Liver (tissue), 9 donors: ENCODE measurements around the gene HPDL. TPM values are rescaled to one million over a fixed set of nuclear protein-coding genes. Genes with fewer than 3 reads are reported as not detected.

Experiments
- DNase-seq: peaks from one replicate; pipeline ENCODE4 v3.0.0-alpha.2; 2017; ENCODE audit warnings: low spot score
- H3K27ac ChIP-seq, 2 donors: one replicate each; pipeline ENCODE4 v1.7.0; 2013; ENCODE audit warnings: inconsistent platforms in 2 of 2, low read length in 2 of 2, control low read depth in 1 of 2, low read depth in 1 of 2, mild to moderate bottlenecking in 1 of 2
- H3K27me3 ChIP-seq, 4 donors: one replicate each; pipeline versions ENCODE4 v1.6.1 to v1.7.0; 2013; ENCODE audit warnings: low read length in 3 of 4, inconsistent platforms in 1 of 4, mild to moderate bottlenecking in 1 of 4, moderate library complexity in 1 of 4; ENCODE audit not compliant: control insufficient read depth in 4 of 4, insufficient read depth in 4 of 4
- H3K36me3 ChIP-seq, 4 donors: one replicate each; pipeline versions ENCODE4 v1.6.1 to v1.7.0; 2013; ENCODE audit warnings: low read length in 3 of 4, mild to moderate bottlenecking in 3 of 4, low read depth in 1 of 4, moderate library complexity in 1 of 4; ENCODE audit not compliant: control insufficient read depth in 4 of 4, insufficient read depth in 3 of 4
- H3K4me1 ChIP-seq, 4 donors: one replicate each; pipeline versions ENCODE4 v1.6.1 to v1.7.0; 2013; ENCODE audit warnings: low read length in 3 of 4, mild to moderate bottlenecking in 3 of 4, moderate library complexity in 1 of 4; ENCODE audit not compliant: control insufficient read depth in 4 of 4, insufficient read depth in 4 of 4
- H3K4me3 ChIP-seq, 3 donors: one replicate each; pipeline versions ENCODE4 v1.6.1 to v1.7.0; 2013; ENCODE audit warnings: low read length in 3 of 3, control low read depth in 1 of 3, low read depth in 1 of 3, mild to moderate bottlenecking in 1 of 3
- H3K9ac ChIP-seq, 2 donors: one replicate each; pipeline ENCODE4 v1.7.0; 2013; ENCODE audit warnings: low read length in 2 of 2, mild to moderate bottlenecking in 2 of 2, moderate library complexity in 2 of 2, control low read depth in 1 of 2, low read depth in 1 of 2
- H3K9me3 ChIP-seq, 4 donors: one replicate each; pipeline versions ENCODE4 v1.6.1 to v1.7.0; 2013; ENCODE audit warnings: low read length in 3 of 4; ENCODE audit not compliant: control insufficient read depth in 4 of 4
- ATF3 ChIP-seq: IDR thresholded peaks from 2 replicates; pipeline ENCODE4 v1.6.1; 2016; ENCODE audit warnings: antibody characterized with exemption
- CTCF ChIP-seq: fragments of 150-350 bp; IDR thresholded peaks from 2 replicates; pipeline ENCODE4 v1.5.1; 2017; ENCODE audit warnings: improper control_type of control experiment, low read depth, low read length; ENCODE audit not compliant: missing input control
- EGR1 ChIP-seq, 2 donors: IDR thresholded peaks; 2 replicates each; pipeline ENCODE4 v1.6.1; 2016 to 2018; ENCODE audit warnings: antibody characterized with exemption in 2 of 2, low read depth in 2 of 2
- FOXA2 ChIP-seq: IDR thresholded peaks from 2 replicates; pipeline ENCODE4 v1.6.1; 2016; ENCODE audit warnings: antibody characterized with exemption
- GABPA ChIP-seq, 2 donors: IDR thresholded peaks in 1 of 2; conservative IDR thresholded peaks in 1 of 2; 2 replicates each; pipeline ENCODE4 v1.6.1; 2016; ENCODE audit warnings: antibody characterized with exemption in 2 of 2, mild to moderate bottlenecking in 1 of 2, moderate library complexity in 1 of 2
- HNF4A ChIP-seq, 2 donors: conservative IDR thresholded peaks; 2 replicates each; pipeline ENCODE4 v1.6.1; 2016; ENCODE audit warnings: antibody characterized with exemption in 2 of 2, mild to moderate bottlenecking in 2 of 2
- HNF4G ChIP-seq: IDR thresholded peaks from 2 replicates; pipeline ENCODE4 v1.6.1; 2016; ENCODE audit warnings: antibody characterized with exemption
- JUND ChIP-seq, 2 donors: IDR thresholded peaks; 2 replicates each; pipeline ENCODE4 v1.6.1; 2016; ENCODE audit warnings: antibody characterized with exemption in 2 of 2
- NR2F2 ChIP-seq: IDR thresholded peaks from 2 replicates; pipeline ENCODE4 v1.6.1; 2016; ENCODE audit warnings: antibody characterized with exemption
- RAD21 ChIP-seq, 2 donors: IDR thresholded peaks; 2 replicates each; pipeline ENCODE4 v1.6.1; 2016; ENCODE audit warnings: antibody characterized with exemption in 2 of 2, mild to moderate bottlenecking in 2 of 2
- REST ChIP-seq: IDR thresholded peaks from 2 replicates; pipeline ENCODE4 v1.6.1; 2016; ENCODE audit warnings: antibody characterized with exemption, mild to moderate bottlenecking
- RXRA ChIP-seq, 2 donors: IDR thresholded peaks; 2 replicates each; pipeline ENCODE4 v1.6.1; 2017 to 2018; ENCODE audit warnings: antibody characterized with exemption in 2 of 2, mild to moderate bottlenecking in 1 of 2
- SP1 ChIP-seq: IDR thresholded peaks from 2 replicates; pipeline ENCODE4 v1.6.1; 2018; ENCODE audit warnings: antibody characterized with exemption, mild to moderate bottlenecking
- TAF1 ChIP-seq: conservative IDR thresholded peaks from 2 replicates; pipeline ENCODE4 v1.6.1; 2016; ENCODE audit warnings: antibody characterized with exemption, mild to moderate bottlenecking
- YY1 ChIP-seq: IDR thresholded peaks from 2 replicates; pipeline ENCODE4 v1.6.1; 2016; ENCODE audit warnings: antibody characterized with exemption, mild to moderate bottlenecking
- ZBTB33 ChIP-seq: IDR thresholded peaks from 2 replicates; pipeline ENCODE4 v1.6.1; 2016; ENCODE audit warnings: antibody characterized with exemption
- WGBS: extraction: QIAGEN DNeasy Blood & Tissue Kit; methylation state at CpG from one replicate; pipeline ENCODE4 v1.1.7; 2013; 5-methylcytosine and 5-hydroxymethylcytosine counted together
- polyA plus RNA-seq, 2 donors: library from polyadenylated mRNA; stranded (reverse) in 1 of 2; unstranded in 1 of 2; fragments of 200-250 nt in 1 of 2; fragments of >200 nt in 1 of 2; fragmentation: Nextera tagmentation in 1 of 2; extraction: Ambion mirVana in 1 of 2; gene quantifications; one replicate each; pipeline versions ENCODE4 v1.2.1 to v1.2.3, GENCODE V29; 2013 to 2015
- total RNA-seq, 2 donors: library from RNA; depleted of rRNA; stranded (reverse); fragments of >200 nt; gene quantifications; one replicate each; pipeline ENCODE4 v1.2.3, GENCODE V29; 2014
- donor health status: healthy.
- donor health status: healthy.
- donor health status: healthy.
- donor health status: healthy.
- donor health status: healthy.

Gene HPDL
- total and polyA plus RNA-seq, 4 donors, result 0.09 to 5.2 (median 0.15) TPM; not detected in 1

- H3K27ac ChIP-seq, result no peak overlapping the region
- no peak overlapping the region for H3K4me3 ChIP-seq
- no peak for DNase-seq
- H3K9ac ChIP-seq, result no peak overlapping the region
- peaks cover 6 to 49% (median 23%) of the 10 kb centered on the region in 4 donors for H3K36me3 ChIP-seq
- WGBS, result 92% methylated on average over 13 of the region's 13 CpGs
- H3K27me3 ChIP-seq, result no peaks in the 10 kb centered on the region
- peaks cover 3 to 26% (median 24%) of the 10 kb centered on the region in 4 donors for H3K4me1 ChIP-seq
- no peak for TF ChIP-seq EGR1 (IDR thresholded peaks at IDR 0.05; ENCODE audit: low read depth in 2 of 2)
- no peak for TF ChIP-seq ATF3
- TF ChIP-seq NR2F2, result no peak
- TF ChIP-seq RXRA (IDR thresholded peaks at IDR 0.05), result no peak
- TF ChIP-seq YY1, result no peak
- TF ChIP-seq TAF1, result no peak
- no peak for TF ChIP-seq JUND (IDR thresholded peaks at IDR 0.05)
- TF ChIP-seq FOXA2, result no peak
- no peak for TF ChIP-seq GABPA (IDR thresholded peaks at IDR 0.05 in 1 of 2, conservative IDR thresholded peaks at IDR 0.05 in 1 of 2)
- TF ChIP-seq ZBTB33, result no peak
- no peak for TF ChIP-seq REST
- no peak for TF ChIP-seq RAD21 (IDR thresholded peaks at IDR 0.05)
- no peak for TF ChIP-seq HNF4G
- no peaks in the 10 kb centered on the region for H3K9me3 ChIP-seq
These were observed 18.3 kb downstream of the HPDL start for GRCh38 chr1:45345014-45345413.

GRCh38 chr1:45346473-45346872, 19.8 kb downstream of the HPDL start:
- no peak for TF ChIP-seq EGR1 (IDR thresholded peaks at IDR 0.05; ENCODE audit: low read depth in 2 of 2)
- no peak for TF ChIP-seq GABPA (IDR thresholded peaks at IDR 0.05 in 1 of 2, conservative IDR thresholded peaks at IDR 0.05 in 1 of 2)
- TF ChIP-seq ATF3, result no peak
- TF ChIP-seq RXRA (IDR thresholded peaks at IDR 0.05), result no peak
- TF ChIP-seq NR2F2, result no peak
- TF ChIP-seq HNF4A (conservative IDR thresholded peaks at IDR 0.05), result no peak
- no peak for TF ChIP-seq JUND (IDR thresholded peaks at IDR 0.05)
- TF ChIP-seq FOXA2, result no peak
- TF ChIP-seq CTCF, result no peak
- no peak for TF ChIP-seq REST
- no peak for TF ChIP-seq ZBTB33
- no peak for TF ChIP-seq TAF1
- TF ChIP-seq RAD21 (IDR thresholded peaks at IDR 0.05), result no peak
- no peak for TF ChIP-seq HNF4G
- no peak for TF ChIP-seq SP1
- 95% methylated on average over 2 of the region's 2 CpGs for WGBS
- no peak overlapping the region for H3K9ac ChIP-seq
- H3K27ac ChIP-seq, result no peak overlapping the region
- no peak for DNase-seq
- no peak overlapping the region for H3K4me3 ChIP-seq
- no peaks in the 10 kb centered on the region for H3K27me3 ChIP-seq
- H3K9me3 ChIP-seq, result no peaks in the 10 kb centered on the region
- peaks cover 0 to 14% (median 13%) of the 10 kb centered on the region in 4 donors for H3K4me1 ChIP-seq
- peaks cover 6 to 50% (median 23%) of the 10 kb centered on the region in 4 donors for H3K36me3 ChIP-seq
